ENCODE results near the gene FAM98A. TPM values are rescaled to one million over a fixed set of nuclear protein-coding genes. Genes with fewer than 3 reads are reported as not detected.

The FAM98A gene
- total RNA-seq, 1 experiment from 2014 or later, result 22.4 TPM

DNA sequence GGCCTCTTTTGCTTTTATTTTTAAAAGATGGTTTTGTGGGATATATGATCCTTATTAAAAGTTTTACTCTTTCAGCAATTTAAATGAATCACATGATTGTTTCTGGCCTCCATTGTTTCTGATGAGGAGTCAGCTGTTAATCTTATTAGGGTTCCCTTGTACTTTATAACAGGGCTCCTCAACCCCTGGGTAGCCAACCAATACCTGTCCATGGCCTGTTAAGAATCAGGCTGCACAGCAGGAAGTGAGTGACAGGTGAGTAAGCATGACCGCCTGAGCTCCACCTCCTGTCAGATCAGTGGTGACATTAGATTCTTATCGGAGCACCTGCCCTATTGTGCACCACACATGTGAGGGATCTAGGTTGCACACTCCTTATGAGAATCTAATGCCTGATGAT, 45.1 kb upstream of the FAM98A start:
- CTCF ChIA-PET, result no interaction called here
- Histone ChIP-seq H3K27ac (ENCODE audit: low read length) (no peak overlapping the region), H3K9me3 (ENCODE audit: low read length) (0 out of 2 replicates have a peak, but pooled peaks cover 5% of the 10 kb centered on the region), H3K4me1 (ENCODE audit: insufficient read depth, low read length) (peaks cover 13% of the 10 kb centered on the region), H3K9me2 (replicated peaks; ENCODE audit: low read length) (no peaks in the 10 kb centered on the region), H4K20me1 (ENCODE audit: low read length) (no peaks in the 10 kb centered on the region), H3K36me3 (ENCODE audit: low read depth, low read length) (no peaks in the 10 kb centered on the region), H3F3A (ENCODE audit: low read length, unreplicated experiment) (no peaks in the 10 kb centered on the region), H3K27me3 (ENCODE audit: low read length) (no peaks in the 10 kb centered on the region), H2AFZ (ENCODE audit: low read length) (no peak overlapping the region), H3K9ac (ENCODE audit: low read length) (no peak overlapping the region), H3K4me2 (ENCODE audit: low read length) (no peak overlapping the region), H3K4me3 (ENCODE audit: low read length) (no peak overlapping the region), H3K79me2 (ENCODE audit: low read length) (no peaks in the 10 kb centered on the region)
- BruUV-seq (replicated peaks), result no TSS peak
- DNase-seq (peak; percentile 58), ATAC-seq (peak; percentile 64)
- TF ChIP-seq EZH2phosphoT487 (IDR thresholded peaks at IDR 0.05; ENCODE audit: borderline replicate concordance, low read length) (no peak), EZH2 (IDR thresholded peaks at IDR 0.05; ENCODE audit: low read length, unreplicated experiment) (no peak)
- TF ChIP-seq, protein P1, sequence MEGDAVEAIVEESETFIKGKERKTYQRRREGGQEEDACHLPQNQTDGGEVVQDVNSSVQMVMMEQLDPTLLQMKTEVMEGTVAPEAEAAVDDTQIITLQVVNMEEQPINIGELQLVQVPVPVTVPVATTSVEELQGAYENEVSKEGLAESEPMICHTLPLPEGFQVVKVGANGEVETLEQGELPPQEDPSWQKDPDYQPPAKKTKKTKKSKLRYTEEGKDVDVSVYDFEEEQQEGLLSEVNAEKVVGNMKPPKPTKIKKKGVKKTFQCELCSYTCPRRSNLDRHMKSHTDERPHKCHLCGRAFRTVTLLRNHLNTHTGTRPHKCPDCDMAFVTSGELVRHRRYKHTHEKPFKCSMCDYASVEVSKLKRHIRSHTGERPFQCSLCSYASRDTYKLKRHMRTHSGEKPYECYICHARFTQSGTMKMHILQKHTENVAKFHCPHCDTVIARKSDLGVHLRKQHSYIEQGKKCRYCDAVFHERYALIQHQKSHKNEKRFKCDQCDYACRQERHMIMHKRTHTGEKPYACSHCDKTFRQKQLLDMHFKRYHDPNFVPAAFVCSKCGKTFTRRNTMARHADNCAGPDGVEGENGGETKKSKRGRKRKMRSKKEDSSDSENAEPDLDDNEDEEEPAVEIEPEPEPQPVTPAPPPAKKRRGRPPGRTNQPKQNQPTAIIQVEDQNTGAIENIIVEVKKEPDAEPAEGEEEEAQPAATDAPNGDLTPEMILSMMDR (conservative IDR thresholded peaks at IDR 0.05; ENCODE audit: low read depth, low read length), result no peak
- intact Hi-C loops (cut with micrococcal nuclease), result no loop called here
- POLR2A ChIA-PET (ENCODE audit: unreplicated experiment), result no interaction called here

DNA sequence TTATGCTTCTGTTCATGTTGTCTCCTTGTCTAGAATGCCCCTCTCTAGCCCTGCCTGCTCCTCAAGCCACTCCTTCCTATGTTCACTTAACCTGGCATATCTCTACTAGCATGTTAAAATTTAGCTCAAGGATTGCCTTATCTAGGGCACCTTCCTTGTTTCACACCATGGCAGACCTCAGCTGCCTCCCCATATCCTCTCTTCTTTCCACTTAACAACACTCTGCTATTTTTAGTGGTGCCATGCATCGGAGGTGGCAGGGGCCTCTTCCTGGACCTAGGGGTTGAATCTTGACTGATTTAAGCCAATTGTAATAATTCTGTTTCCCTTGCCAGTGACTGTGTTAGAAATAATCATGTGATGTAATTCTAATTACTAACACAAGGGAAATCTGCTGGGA, 36.9 kb upstream of the FAM98A start:
- BruUV-seq (replicated peaks), result no TSS peak
- no peak for ATAC-seq
- CTCF ChIA-PET, result no interaction called here

DNA sequence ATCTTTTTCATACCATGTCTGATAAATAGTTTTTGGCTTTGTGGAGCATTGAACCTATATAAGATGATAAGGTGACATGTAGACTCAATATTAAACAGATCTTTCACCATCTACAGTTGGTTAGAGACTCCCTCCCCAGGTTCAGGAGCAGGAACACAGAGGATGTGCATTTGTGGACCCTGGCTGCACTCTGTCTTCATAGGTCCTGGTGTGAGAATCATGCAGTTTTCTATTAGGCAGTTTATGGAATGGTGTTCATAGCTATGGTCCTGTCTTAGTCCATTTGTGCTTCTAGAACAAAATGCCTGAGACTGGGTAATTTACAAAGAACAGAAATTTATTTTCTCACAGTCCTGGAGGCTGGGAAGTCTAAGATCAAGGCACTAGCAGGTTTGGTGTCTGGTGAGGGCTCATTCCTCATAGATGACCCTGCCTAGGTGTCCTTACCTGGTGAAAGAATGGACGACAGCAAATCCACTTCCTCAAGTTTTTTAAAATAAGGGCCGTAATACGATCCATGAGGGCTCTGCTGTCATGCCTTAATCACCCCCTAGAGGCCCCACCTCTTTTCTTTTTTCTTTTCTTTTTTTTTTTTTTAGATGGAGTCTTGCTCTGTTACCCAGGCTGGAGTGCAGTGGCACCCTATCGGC, 35.3 kb upstream of the FAM98A start:
- Histone ChIP-seq H3K79me2 (ENCODE audit: low read length) (no peaks in the 10 kb centered on the region), H3K36me3 (ENCODE audit: low read depth, low read length) (no peaks in the 10 kb centered on the region), H3K4me3 (ENCODE audit: low read length) (no peak overlapping the region), H3K27ac (ENCODE audit: low read length) (no peak overlapping the region), H2AFZ (ENCODE audit: low read length) (no peak overlapping the region), H3K9me3 (ENCODE audit: low read length) (no peaks in the 10 kb centered on the region), H3F3A (ENCODE audit: low read length, unreplicated experiment) (no peaks in the 10 kb centered on the region), H3K9me2 (replicated peaks; ENCODE audit: low read length) (no peaks in the 10 kb centered on the region), H3K4me1 (ENCODE audit: insufficient read depth, low read length) (peaks cover 6% of the 10 kb centered on the region; the same call in 1 of the 2 replicates), H3K4me2 (ENCODE audit: low read length) (no peak overlapping the region), H4K20me1 (ENCODE audit: low read length) (no peaks in the 10 kb centered on the region), H3K9ac (ENCODE audit: low read length) (no peak overlapping the region), H3K27me3 (ENCODE audit: low read length) (no peaks in the 10 kb centered on the region)
- ChIA-PET POLR2A (ENCODE audit: unreplicated experiment) (no interaction called here), CTCF (no interaction called here)
- intact Hi-C loops (cut with micrococcal nuclease), result no loop called here
- no peak for ATAC-seq
- TF ChIP-seq EZH2phosphoT487 (IDR thresholded peaks at IDR 0.05; ENCODE audit: borderline replicate concordance, low read length) (no peak), EZH2 (IDR thresholded peaks at IDR 0.05; ENCODE audit: low read length, unreplicated experiment) (no peak)
- TF ChIP-seq, protein P1 (conservative IDR thresholded peaks at IDR 0.05; ENCODE audit: low read depth, low read length), result no peak
- peak; percentile 36 for DNase-seq
- BruUV-seq (replicated peaks), result no TSS peak

More for the DNA sequence above, 36.9 kb upstream of the FAM98A start:
- H3K4me1 ChIP-seq (ENCODE audit: insufficient read depth, low read length), result peaks cover 6% of the 10 kb centered on the region; the same call in 1 of the 2 replicates
- H3K4me2 ChIP-seq (ENCODE audit: low read length), result no peak overlapping the region
- no peaks in the 10 kb centered on the region for H3K36me3 ChIP-seq (ENCODE audit: low read depth, low read length)
- no peaks in the 10 kb centered on the region for H3K9me2 ChIP-seq (replicated peaks; ENCODE audit: low read length)
- H3K27me3 ChIP-seq (ENCODE audit: low read length), result no peaks in the 10 kb centered on the region
- H3K27ac ChIP-seq (ENCODE audit: low read length), result no peak overlapping the region
- no peak for DNase-seq
- H3K79me2 ChIP-seq (ENCODE audit: low read length), result no peaks in the 10 kb centered on the region
- H4K20me1 ChIP-seq (ENCODE audit: low read length), result no peaks in the 10 kb centered on the region
- intact Hi-C loops (cut with micrococcal nuclease), result no loop called here
- no peak overlapping the region for H2AFZ ChIP-seq (ENCODE audit: low read length)
- no peak overlapping the region for H3K4me3 ChIP-seq (ENCODE audit: low read length)
- TF ChIP-seq EZH2phosphoT487 (IDR thresholded peaks at IDR 0.05; ENCODE audit: borderline replicate concordance, low read length), result no peak
- no peak for TF ChIP-seq EZH2 (IDR thresholded peaks at IDR 0.05; ENCODE audit: low read length, unreplicated experiment)
- TF ChIP-seq, protein P1 (conservative IDR thresholded peaks at IDR 0.05; ENCODE audit: low read depth, low read length), result no peak
- no peaks in the 10 kb centered on the region for H3F3A ChIP-seq (ENCODE audit: low read length, unreplicated experiment)
- no peaks in the 10 kb centered on the region for H3K9me3 ChIP-seq (ENCODE audit: low read length)
- H3K9ac ChIP-seq (ENCODE audit: low read length), result no peak overlapping the region
- POLR2A ChIA-PET (ENCODE audit: unreplicated experiment), result no interaction called here
